RWPE1 (cell line): Measurements from ENCODE around the gene ZBED5.
"Not testable (repeated sequence)": the region's sequence is repeated elsewhere in the genome, so short reads cannot be mapped to it uniquely, and the experiment has no call there.

Source experiments
- CTCF ChIA-PET: fragments of 350-600 bp; sonication (Branson Sonifier 250); formaldehyde crosslinking; extraction: SDS; loops from one replicate; lab custom pipeline; 2021; lab: Yijun Ruan, JAX
- POLR2A ChIA-PET: fragments of 400-600 bp; formaldehyde crosslinking; extraction: SDS; loops from one replicate; lab custom pipeline; 2020; ENCODE audit warnings: antibody characterized with exemption; ENCODE audit not compliant: low non-redundant PET; lab: Yijun Ruan, JAX
- DNase-seq: peaks from one replicate; pipeline ENCODE4 v3.0.0; 2012; ENCODE audit warnings: low spot score
- H3K27ac ChIP-seq: fragments of 450-650 bp; 2 replicates; pipeline ENCODE4 v1.5.1; 2017
- CTCF ChIP-seq: fragments of 450-650 bp; conservative IDR thresholded peaks from 2 replicates; pipeline ENCODE4 v1.5.1; 2017; ENCODE audit warnings: low read depth, mild to moderate bottlenecking

The ZBED5 gene

GRCh38 chr11:10885703-10886363, 28.0 kb upstream of the ZBED5 start:
- ChIA-PET POLR2A (interaction anchor here (0.6 kb wide), 1 partner anchor 50 kb away, joined by 7 read pairs; no protein-coding TSS in a partner anchor), CTCF (interaction anchor here (0.6 kb wide), 1 partner anchor 23 kb away, joined by 3 read pairs; no protein-coding TSS in a partner anchor)
- DNase-seq: no peak
- no peak overlapping the region for H3K27ac ChIP-seq
- no peak for TF ChIP-seq CTCF

- DNase-seq, POLR2A ChIA-PET, H3K27ac ChIP-seq: not testable (repeated sequence)
- CTCF ChIA-PET: interaction anchor here (0.6 kb wide), 1 partner anchor 458 kb away, joined by 3 read pairs; no protein-coding TSS in a partner anchor
Observed at GRCh38 chr11:10884292-10884691, 26.4 kb upstream of the ZBED5 start.

- TF ChIP-seq CTCF: no peak
- CTCF ChIA-PET: no interaction called here
- POLR2A ChIA-PET: no interaction called here
- H3K27ac ChIP-seq: no peak overlapping the region
- no peak for DNase-seq
Observed at GRCh38 chr11:10881892-10882291, 24.0 kb upstream of the ZBED5 start.

- TF ChIP-seq CTCF: peak; percentile 44
- POLR2A ChIA-PET: no interaction called here
- CTCF ChIA-PET: interaction anchor here (0.5 to 1.5 kb wide), 10 partner anchors 9 to 1210 kb away, joined by 3 to 10 read pairs (median 3); no protein-coding TSS in a partner anchor
- DNase-seq: no peak
- H3K27ac ChIP-seq: no peak overlapping the region
Observed at GRCh38 chr11:10878408-10879214, 20.8 kb upstream of the ZBED5 start.

GRCh38 chr11:10876158-10876557, 18.3 kb upstream of the ZBED5 start:
- H3K27ac ChIP-seq: no peak overlapping the region
- TF ChIP-seq CTCF: no peak
- no peak for DNase-seq
- CTCF ChIA-PET: no interaction called here
- POLR2A ChIA-PET: no interaction called here

GRCh38 chr11:10875430-10876021, 17.7 kb upstream of the ZBED5 start:
- no peak for TF ChIP-seq CTCF
- POLR2A ChIA-PET: no interaction called here
- CTCF ChIA-PET: no interaction called here
- no peak for DNase-seq
- no peak overlapping the region for H3K27ac ChIP-seq
